ENCODE results near the gene OPN3. TPM values are rescaled to one million over a fixed set of nuclear protein-coding genes. Genes with fewer than 3 reads are reported as not detected.

OPN3 gene
- total and polyA plus RNA-seq, 9 of the 15 experiments (the other 6 are each of a cell fraction or from before 2014, with no cell fraction given), result 4.2 to 34.6 (median 17.0) TPM

GRCh38 chr1:241640149-241640866 is at the start of gene OPN3, which contains the start of gene CHML (continued):
- TF ChIP-seq REST (IDR thresholded peaks at IDR 0.05; ENCODE audit: borderline replicate concordance), result peak; percentile 9; the same call in 1 of the 2 replicates
- peak; percentile 8; the same call in 1 of the 2 replicates for TF ChIP-seq REST (CRISPR knock-in tag; IDR thresholded peaks at IDR 0.05; ENCODE audit: low read depth)
- TF ChIP-seq CBFA2T2 (conservative IDR thresholded peaks at IDR 0.05), result no peak
- TF ChIP-seq ELF1 (tag; IDR thresholded peaks at IDR 0.05), result no peak
- peak; percentile 85 for TF ChIP-seq ZNF740 (CRISPR knock-in tag; IDR thresholded peaks at IDR 0.05)
- no peak for TF ChIP-seq ZNF740 (tag; IDR thresholded peaks at IDR 0.05)
- TF ChIP-seq RBFOX2 (IDR thresholded peaks at IDR 0.05; ENCODE audit: low read depth, low read length), result peak; percentile 88
- TF ChIP-seq MEF2D (tag; conservative IDR thresholded peaks at IDR 0.05; ENCODE audit: low read depth), result no peak
- no peak for TF ChIP-seq ZNF407 (IDR thresholded peaks at IDR 0.05; ENCODE audit: low read depth)
